Spinal cord (tissue), 10 donors: ENCODE data around the gene GRID1. TPM values are rescaled to one million over a fixed set of nuclear protein-coding genes. Genes with fewer than 3 reads are reported as not detected.

ENCODE experiments used
- DNase-seq, 6 donors: peaks; one replicate each; pipeline versions ENCODE4 v3.0.0 to v3.0.0-alpha.2; 2013 to 2015; ENCODE audit warnings: low spot score in 6 of 6, low read depth in 4 of 6
- H3K27ac ChIP-seq: one replicate; pipeline ENCODE4 v1.5.1; 2013; ENCODE audit warnings: low read depth, low read length, control low read depth
- H3K27me3 ChIP-seq: one replicate; pipeline ENCODE4 v1.6.1; 2013; ENCODE audit warnings: low read length; ENCODE audit not compliant: control insufficient read depth, insufficient read depth
- H3K36me3 ChIP-seq: one replicate; pipeline ENCODE4 v1.6.1; 2013; ENCODE audit warnings: low read length; ENCODE audit not compliant: control insufficient read depth, insufficient read depth
- H3K4me1 ChIP-seq: one replicate; pipeline ENCODE4 v1.6.1; 2013; ENCODE audit warnings: low read length; ENCODE audit not compliant: control insufficient read depth, insufficient read depth
- H3K4me3 ChIP-seq: one replicate; pipeline ENCODE4 v1.5.1; 2013; ENCODE audit warnings: low read depth, low read length, control low read depth
- H3K9me3 ChIP-seq: one replicate; pipeline ENCODE4 v1.6.1; 2013; ENCODE audit warnings: low read length; ENCODE audit not compliant: control insufficient read depth, insufficient read depth
- WGBS: methylation state at CpG from one replicate; pipeline ENCODE4 v1.1.5; 2013; ENCODE audit warnings: missing lambda C conversion rate; ENCODE audit not compliant: insufficient coverage; 5-methylcytosine and 5-hydroxymethylcytosine counted together
- polyA plus RNA-seq, 2 donors: library from polyadenylated mRNA; unstranded; fragments of 120-200 nt; gene quantifications; one replicate each; pipeline ENCODE4 v1.2.1, GENCODE V29; 2013; ENCODE audit not compliant: insufficient read length in 2 of 2
- total RNA-seq, 2 donors: library from RNA; depleted of rRNA in 1 of 2; stranded (reverse); fragments of 120-200 nt in 1 of 2; fragments of >200 nt in 1 of 2; gene quantifications; one replicate each; pipeline versions ENCODE4 v1.2.3 to v1.2.4, GENCODE V29; 2013 to 2014
- donor health status: healthy.

GRID1 gene
- total and polyA plus RNA-seq, 4 donors = 7.6 to 30.1 (median 22.2) TPM

- no peak for DNase-seq
- H3K4me3 ChIP-seq = no peak overlapping the region
- H3K27ac ChIP-seq = no peak overlapping the region
- H3K27me3 ChIP-seq = no peaks in the 10 kb centered on the region
- WGBS = 88% methylated on average over 7 of the region's 7 CpGs
- peaks cover 20% of the 10 kb centered on the region for H3K36me3 ChIP-seq
- H3K9me3 ChIP-seq = no peaks in the 10 kb centered on the region
- peaks cover 50% of the 10 kb centered on the region for H3K4me1 ChIP-seq
These were observed 22.8 kb downstream of the GRID1 start for GRCh38 chr10:86343761-86344160.

DNA sequence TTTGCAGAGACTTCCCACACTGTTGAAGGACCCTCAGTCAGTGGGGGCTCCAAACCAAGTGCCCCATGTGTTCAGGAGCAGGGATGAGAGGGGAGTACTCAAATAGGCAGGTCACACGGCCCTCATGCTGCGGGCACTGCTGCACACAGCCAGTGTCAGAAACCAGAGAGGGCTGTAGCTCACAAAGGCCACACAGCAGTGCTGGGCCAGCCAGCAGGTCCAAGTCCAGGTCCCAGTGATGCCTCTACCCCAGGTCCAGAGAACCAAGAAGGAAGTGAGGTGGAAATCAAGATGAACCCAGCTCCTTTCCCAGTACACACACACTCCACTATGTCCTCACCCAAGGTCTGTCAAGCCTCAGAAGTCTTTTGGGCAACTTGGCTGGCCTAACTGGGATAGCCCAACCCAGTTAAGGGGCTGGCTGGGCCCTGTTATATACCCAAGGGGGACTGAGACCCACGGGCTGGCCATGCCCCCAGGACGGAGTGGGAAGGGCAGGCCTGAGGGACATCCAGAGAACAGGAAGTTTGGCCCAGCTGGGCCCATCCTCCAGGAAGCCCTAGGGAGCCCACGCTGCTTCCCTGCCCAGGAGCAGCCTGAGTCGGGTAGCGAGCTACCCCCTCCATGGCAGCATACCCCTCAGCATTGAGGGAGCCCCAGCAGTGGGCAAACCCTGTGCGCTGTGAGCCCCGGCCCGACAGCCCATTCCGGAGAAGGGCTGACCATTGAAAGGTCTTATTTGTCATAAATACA lies 24.3 kb downstream of the GRID1 start:
- Histone ChIP-seq H3K9me3 (no peaks in the 10 kb centered on the region), H3K4me1 (peaks cover 44% of the 10 kb centered on the region)
- WGBS = 67% methylated on average over 6 of the region's 11 CpGs

GRCh38 chr10:86341361-86341811 lies 25.2 kb downstream of the GRID1 start:
- Histone ChIP-seq H3K4me3 (no peak overlapping the region), H3K27me3 (no peaks in the 10 kb centered on the region), H3K27ac (no peak overlapping the region), H3K4me1 (peaks cover 36% of the 10 kb centered on the region), H3K9me3 (no peaks in the 10 kb centered on the region), H3K36me3 (peaks cover 13% of the 10 kb centered on the region)
- no peak for DNase-seq
- WGBS = 63% methylated on average over 13 of the region's 13 CpGs

More for the DNA sequence above, 24.3 kb downstream of the GRID1 start:
- Histone ChIP-seq H3K36me3 (peaks cover 15% of the 10 kb centered on the region), H3K4me3 (no peak overlapping the region), H3K27ac (no peak overlapping the region), H3K27me3 (no peaks in the 10 kb centered on the region)
- no peak for DNase-seq

DNA sequence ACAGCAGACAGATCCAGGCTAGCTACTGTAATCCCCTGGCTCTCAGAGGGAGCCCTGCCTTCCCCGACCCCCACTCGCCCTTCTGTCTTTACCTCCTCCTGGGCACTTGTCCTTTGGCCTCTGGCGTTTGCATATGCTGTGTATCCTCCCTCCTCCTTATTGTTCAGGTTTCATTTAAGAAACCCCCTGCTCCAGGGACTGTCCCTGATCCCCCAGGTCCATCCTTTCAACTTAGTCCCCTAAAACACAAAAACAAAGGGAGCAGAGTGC lies 25.7 kb downstream of the GRID1 start:
- H3K9me3 ChIP-seq = no peaks in the 10 kb centered on the region
- H3K27ac ChIP-seq = no peak overlapping the region
- DNase-seq = no peak
- H3K4me1 ChIP-seq = peaks cover 31% of the 10 kb centered on the region
- no peak overlapping the region for H3K4me3 ChIP-seq
- WGBS = 57% methylated on average over 3 of the region's 3 CpGs
- H3K36me3 ChIP-seq = peaks cover 11% of the 10 kb centered on the region
- no peaks in the 10 kb centered on the region for H3K27me3 ChIP-seq

- peaks cover 11% of the 10 kb centered on the region for H3K36me3 ChIP-seq
- H3K4me1 ChIP-seq = peaks cover 31% of the 10 kb centered on the region
- no peaks in the 10 kb centered on the region for H3K9me3 ChIP-seq
- no peaks in the 10 kb centered on the region for H3K27me3 ChIP-seq
- WGBS = 76% methylated on average over 10 of the region's 13 CpGs
- H3K4me3 ChIP-seq = no peak overlapping the region
- no peak overlapping the region for H3K27ac ChIP-seq
- DNase-seq = no peak
These were observed 26.2 kb downstream of the GRID1 start for GRCh38 chr10:86340176-86340990.

DNA sequence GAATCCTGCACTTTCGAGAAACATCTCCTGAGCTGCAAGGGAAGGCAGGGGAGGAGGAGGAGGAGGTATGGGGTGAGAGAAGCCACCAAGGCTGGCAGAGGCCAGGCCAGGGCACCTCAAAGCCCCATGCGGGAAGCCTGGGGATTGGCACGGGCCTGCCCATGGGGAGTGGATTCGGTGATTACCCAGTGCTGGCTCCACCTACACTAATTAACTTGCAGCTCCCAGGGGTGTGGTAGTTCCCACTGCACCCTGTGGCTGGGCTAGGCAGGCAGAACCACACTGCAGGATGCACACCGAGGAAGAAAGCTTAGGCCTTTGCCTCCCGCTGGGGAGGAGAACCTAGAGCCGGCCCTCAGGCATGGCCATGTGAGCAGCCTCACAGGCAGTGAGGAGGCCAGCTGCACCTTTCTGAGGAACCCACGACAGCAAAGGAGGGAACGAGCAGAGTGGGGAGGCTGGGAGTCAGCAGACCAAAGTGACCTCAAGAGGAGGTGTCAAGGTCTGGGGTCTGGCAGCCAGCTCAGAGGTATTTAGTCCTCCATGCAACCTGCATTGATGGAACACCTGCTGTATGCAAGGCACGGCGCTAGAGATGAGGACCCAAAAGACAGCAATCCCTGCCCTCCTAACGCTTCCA lies 27.2 kb downstream of the GRID1 start:
- Histone ChIP-seq H3K4me3 (no peak overlapping the region), H3K9me3 (no peaks in the 10 kb centered on the region), H3K4me1 (peaks cover 29% of the 10 kb centered on the region), H3K27me3 (no peaks in the 10 kb centered on the region), H3K27ac (no peak overlapping the region), H3K36me3 (peaks cover 11% of the 10 kb centered on the region)
- no peak for DNase-seq
- 78% methylated on average over 8 of the region's 12 CpGs for WGBS

DNA sequence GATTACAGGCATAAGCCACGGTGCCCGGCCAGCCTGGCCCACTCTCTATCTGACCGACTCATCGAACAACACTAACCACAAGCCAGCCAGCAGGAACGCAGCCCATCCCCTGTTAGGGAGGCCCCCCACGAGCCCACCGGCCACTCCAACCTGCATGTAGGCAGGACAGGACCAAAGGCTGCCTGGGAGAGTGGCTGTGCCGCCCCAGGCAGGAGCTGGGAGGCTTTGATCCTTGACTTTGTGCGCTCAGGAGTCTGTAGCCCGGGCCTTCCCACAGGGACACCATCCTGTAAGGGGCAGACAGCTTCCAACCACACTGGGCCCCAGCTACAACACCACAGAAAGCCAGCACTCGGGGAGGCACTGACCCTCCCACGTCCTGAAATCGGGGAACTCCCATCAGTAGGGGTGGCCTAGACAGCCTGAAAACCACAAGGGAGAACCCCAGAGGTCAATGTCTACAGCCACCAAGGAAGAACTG lies 29.4 kb downstream of the GRID1 start:
- 87% methylated on average over 13 of the region's 13 CpGs for WGBS
- DNase-seq = no peak

DNA sequence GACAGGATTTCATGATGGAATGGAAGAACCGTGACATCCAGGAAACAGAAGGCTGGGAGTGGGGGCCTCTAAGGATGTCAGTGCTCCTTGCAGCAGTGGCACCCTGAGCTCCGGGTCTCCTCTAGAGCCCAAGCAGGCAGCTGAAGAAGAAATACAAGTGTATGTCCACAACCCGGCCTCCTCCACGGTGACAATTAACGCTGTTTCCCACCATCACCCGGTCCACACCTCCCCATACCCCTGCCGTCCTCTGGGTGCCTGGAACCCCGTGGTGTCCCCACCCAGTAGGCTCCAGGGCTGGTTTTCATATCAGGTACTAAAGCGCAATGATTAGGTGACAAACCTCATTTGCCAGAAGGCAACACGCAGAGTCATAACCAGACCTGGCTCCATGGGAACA lies 30.3 kb downstream of the GRID1 start:
- H3K27ac ChIP-seq = no peak overlapping the region
- 78% methylated on average over 10 of the region's 10 CpGs for WGBS

More for the DNA sequence above, 29.4 kb downstream of the GRID1 start:
- H3K27me3 ChIP-seq = no peaks in the 10 kb centered on the region
- H3K4me3 ChIP-seq = no peak overlapping the region
- H3K27ac ChIP-seq = no peak overlapping the region
- H3K9me3 ChIP-seq = no peaks in the 10 kb centered on the region
- peaks cover 18% of the 10 kb centered on the region for H3K4me1 ChIP-seq
- H3K36me3 ChIP-seq = peaks cover 6% of the 10 kb centered on the region

GRCh38 chr10:86335831-86336230 lies 30.8 kb downstream of the GRID1 start:
- DNase-seq = no peak
- H3K9me3 ChIP-seq = no peaks in the 10 kb centered on the region
- no peaks in the 10 kb centered on the region for H3K27me3 ChIP-seq
- H3K4me3 ChIP-seq = no peak overlapping the region
- peaks cover 14% of the 10 kb centered on the region for H3K36me3 ChIP-seq
- no peak overlapping the region for H3K27ac ChIP-seq
- WGBS = no CpG with 5 or more reads among the region's 1 CpG
- H3K4me1 ChIP-seq = peaks cover 20% of the 10 kb centered on the region

More for the DNA sequence above, 30.3 kb downstream of the GRID1 start:
- Histone ChIP-seq H3K4me1 (peaks cover 20% of the 10 kb centered on the region), H3K9me3 (no peaks in the 10 kb centered on the region), H3K36me3 (peaks cover 9% of the 10 kb centered on the region), H3K4me3 (no peak overlapping the region), H3K27me3 (no peaks in the 10 kb centered on the region)
- no peak for DNase-seq
